ENCODE measurements around the gene SPACA5.
"Not testable (repeated sequence)": the region's sequence is repeated elsewhere in the genome, so short reads cannot be mapped to it uniquely, and the experiment has no call there.

The SPACA5 gene

GRCh38 chrX:48002929-48003328 lies 3.9 kb upstream of the SPACA5 start:
- peak overlapping the region; percentile 68 for H3K4me2 ChIP-seq (ENCODE audit: low read length)
- H3K4me1 ChIP-seq (ENCODE audit: control insufficient read depth, low read length): peaks cover 12% of the 10 kb centered on the region
- TF ChIP-seq CTCF (IDR thresholded peaks at IDR 0.05; ENCODE audit: low read depth, low read length, poor library complexity, severe bottlenecking) (no peak), EZH2phosphoT487 (IDR thresholded peaks at IDR 0.05; ENCODE audit: borderline replicate concordance, low read length) (no peak)
- no peaks in the 10 kb centered on the region for H3K9me2 ChIP-seq (replicated peaks; ENCODE audit: control insufficient read depth, low read length)
- peaks cover 31% of the 10 kb centered on the region for H3K79me2 ChIP-seq (ENCODE audit: control insufficient read depth, low read length)
- H3K4me3 ChIP-seq (ENCODE audit: low read length): peak overlapping the region; percentile 86
- H3K27me3 ChIP-seq (ENCODE audit: control insufficient read depth, low read length): no peaks in the 10 kb centered on the region
- no peaks in the 10 kb centered on the region for H3F3A ChIP-seq (ENCODE audit: control insufficient read depth, insufficient read depth)
- no peaks in the 10 kb centered on the region for H3K9me3 ChIP-seq (ENCODE audit: control insufficient read depth, insufficient read depth, low read length)
- H3K36me3 ChIP-seq (ENCODE audit: control insufficient read depth, low read length): peaks cover 21% of the 10 kb centered on the region
- H4K20me1 ChIP-seq (ENCODE audit: control insufficient read depth, insufficient read depth, low read depth, low read length): no peaks in the 10 kb centered on the region
- peak overlapping the region; percentile 68; the same call in 1 of the 2 replicates for H3K27ac ChIP-seq (ENCODE audit: low read depth, low read length)

GRCh38 chrX:48003367-48003757 lies 3.4 kb upstream of the SPACA5 start:
- peak overlapping the region; percentile 68 for H3K27ac ChIP-seq (ENCODE audit: low read depth, low read length)
- H3K27me3 ChIP-seq (ENCODE audit: control insufficient read depth, low read length): no peaks in the 10 kb centered on the region
- H3K79me2 ChIP-seq (ENCODE audit: control insufficient read depth, low read length): peaks cover 31% of the 10 kb centered on the region
- H3K4me1 ChIP-seq (ENCODE audit: control insufficient read depth, low read length): peaks cover 12% of the 10 kb centered on the region
- H3K4me2 ChIP-seq (ENCODE audit: low read length): peak overlapping the region; percentile 68
- peak overlapping the region; percentile 86 for H3K4me3 ChIP-seq (ENCODE audit: low read length)
- H4K20me1 ChIP-seq (ENCODE audit: control insufficient read depth, insufficient read depth, low read depth, low read length): no peaks in the 10 kb centered on the region
- no peak for TF ChIP-seq CTCF (IDR thresholded peaks at IDR 0.05; ENCODE audit: low read depth, low read length, poor library complexity, severe bottlenecking)
- no peak for TF ChIP-seq EZH2phosphoT487 (IDR thresholded peaks at IDR 0.05; ENCODE audit: borderline replicate concordance, low read length)
- no peaks in the 10 kb centered on the region for H3K9me3 ChIP-seq (ENCODE audit: control insufficient read depth, insufficient read depth, low read length)
- H3K36me3 ChIP-seq (ENCODE audit: control insufficient read depth, low read length): peaks cover 21% of the 10 kb centered on the region
- no peaks in the 10 kb centered on the region for H3K9me2 ChIP-seq (replicated peaks; ENCODE audit: control insufficient read depth, low read length)
- H3F3A ChIP-seq (ENCODE audit: control insufficient read depth, insufficient read depth): no peaks in the 10 kb centered on the region

- no peaks in the 10 kb centered on the region for H3F3A ChIP-seq (ENCODE audit: control insufficient read depth, insufficient read depth)
- peaks cover 21% of the 10 kb centered on the region for H3K36me3 ChIP-seq (ENCODE audit: control insufficient read depth, low read length)
- no peaks in the 10 kb centered on the region for H3K27me3 ChIP-seq (ENCODE audit: control insufficient read depth, low read length)
- peak within 1 kb of the TSS; percentile 68 for H3K4me2 ChIP-seq (ENCODE audit: low read length)
- no peak for TF ChIP-seq CTCF (IDR thresholded peaks at IDR 0.05; ENCODE audit: low read depth, low read length, poor library complexity, severe bottlenecking)
- TF ChIP-seq EZH2phosphoT487 (IDR thresholded peaks at IDR 0.05; ENCODE audit: borderline replicate concordance, low read length): no peak
- peaks cover 12% of the 10 kb centered on the region for H3K4me1 ChIP-seq (ENCODE audit: control insufficient read depth, low read length)
- H3K79me2 ChIP-seq (ENCODE audit: control insufficient read depth, low read length): peaks cover 31% of the 10 kb centered on the region
- peak within 1 kb of the TSS; percentile 68 for H3K27ac ChIP-seq (ENCODE audit: low read depth, low read length)
- H3K4me3 ChIP-seq (ENCODE audit: low read length): peak within 1 kb of the TSS; percentile 86
- H4K20me1 ChIP-seq (ENCODE audit: control insufficient read depth, insufficient read depth, low read depth, low read length): no peaks in the 10 kb centered on the region
- H3K9me3 ChIP-seq (ENCODE audit: control insufficient read depth, insufficient read depth, low read length): no peaks in the 10 kb centered on the region
- no peaks in the 10 kb centered on the region for H3K9me2 ChIP-seq (replicated peaks; ENCODE audit: control insufficient read depth, low read length)
Observed at GRCh38 chrX:48003758-48004457, 2.9 kb upstream of the SPACA5 start, which contains the start of gene ZNF182. Gene ZNF182 (minus strand): TSS chrX:48003989. CDS start chrX:48002609, 1,380 bp downstream.

- H3K27ac ChIP-seq (ENCODE audit: low read depth, low read length); H3F3A ChIP-seq (ENCODE audit: control insufficient read depth, insufficient read depth); H3K79me2 ChIP-seq (ENCODE audit: control insufficient read depth, low read length); H4K20me1 ChIP-seq (ENCODE audit: control insufficient read depth, insufficient read depth, low read depth, low read length); H3K27me3 ChIP-seq (ENCODE audit: control insufficient read depth, low read length); H3K4me3 ChIP-seq (ENCODE audit: low read length); H3K4me2 ChIP-seq (ENCODE audit: low read length); H3K4me1 ChIP-seq (ENCODE audit: control insufficient read depth, low read length); H3K9me3 ChIP-seq (ENCODE audit: control insufficient read depth, insufficient read depth, low read length); H3K36me3 ChIP-seq (ENCODE audit: control insufficient read depth, low read length); H3K9me2 ChIP-seq (replicated peaks; ENCODE audit: control insufficient read depth, low read length): not testable (repeated sequence)
Observed at GRCh38 chrX:48009445-48009960, 2.7 kb downstream of the SPACA5 start.

GRCh38 chrX:48016583-48017310 lies 10.0 kb downstream of the SPACA5 start:
- not testable (repeated sequence) for H4K20me1 ChIP-seq (ENCODE audit: control insufficient read depth, insufficient read depth, low read depth, low read length); H3K9me3 ChIP-seq (ENCODE audit: control insufficient read depth, insufficient read depth, low read length); H3K4me2 ChIP-seq (ENCODE audit: low read length); H3K4me1 ChIP-seq (ENCODE audit: control insufficient read depth, low read length); H3K79me2 ChIP-seq (ENCODE audit: control insufficient read depth, low read length); H3F3A ChIP-seq (ENCODE audit: control insufficient read depth, insufficient read depth); H3K4me3 ChIP-seq (ENCODE audit: low read length); H3K36me3 ChIP-seq (ENCODE audit: control insufficient read depth, low read length); H3K9me2 ChIP-seq (replicated peaks; ENCODE audit: control insufficient read depth, low read length); H3K27me3 ChIP-seq (ENCODE audit: control insufficient read depth, low read length); H3K27ac ChIP-seq (ENCODE audit: low read depth, low read length)

All from DOHH2 (cell line).